SU-DHL-6 (cell line): ENCODE data around the gene ATP10A.

Source experiments
- H2AFZ ChIP-seq: fragments of 200-600 bp; sonication (generic); 2 replicates; pipeline ENCODE4 v1.6.1; 2014; ENCODE audit warnings: low read depth, mild to moderate bottlenecking, moderate library complexity, mixed read lengths, antibody characterized with exemption, low read length; ENCODE audit not compliant: severe bottlenecking
- H3F3A ChIP-seq: fragments of 200-600 bp; shearing (Covaris generic); 2 replicates; pipeline ENCODE4 v1.6.0; 2016; ENCODE audit warnings: antibody characterized with exemption, mild to moderate bottlenecking; ENCODE audit not compliant: insufficient read depth
- H3K27ac ChIP-seq: fragments of 200-600 bp; sonication (generic); 2 replicates; pipeline ENCODE4 v1.5.1; 2016; ENCODE audit warnings: low read depth, mild to moderate bottlenecking, low read length, moderate library complexity, mixed read lengths
- H3K27me3 ChIP-seq: fragments of 200-600 bp; sonication (generic), shearing (Covaris generic); 2 replicates; pipeline ENCODE4 v1.6.0; 2014; ENCODE audit warnings: mild to moderate bottlenecking, low read length
- H3K36me3 ChIP-seq: fragments of 200-600 bp; sonication (generic); 2 replicates; pipeline ENCODE4 v1.6.1; 2014; ENCODE audit warnings: mild to moderate bottlenecking, low read length, mixed read lengths
- H3K4me2 ChIP-seq: fragments of 300-600, 200-600 bp; shearing (Covaris generic), sonication (generic); 2 replicates; pipeline ENCODE4 v1.6.0; 2014; ENCODE audit warnings: low read length, low read depth, mild to moderate bottlenecking; ENCODE audit not compliant: poor library complexity, severe bottlenecking
- H3K4me3 ChIP-seq: fragments of 200-600 bp; sonication (generic); 2 replicates; pipeline ENCODE4 v1.5.1; 2014; ENCODE audit warnings: antibody characterized with exemption, low read length, mild to moderate bottlenecking, mixed read lengths; ENCODE audit not compliant: insufficient read depth, poor library complexity, severe bottlenecking
- H3K79me2 ChIP-seq: fragments of 200-600 bp; sonication (generic); 2 replicates; pipeline ENCODE4 v1.6.1; 2014; ENCODE audit warnings: mild to moderate bottlenecking, low read length, moderate library complexity; ENCODE audit not compliant: insufficient read depth
- H3K9ac ChIP-seq: fragments of 200-600 bp; sonication (generic); 2 replicates; pipeline ENCODE4 v1.7.0; 2014; ENCODE audit warnings: mild to moderate bottlenecking, low read length
- H3K9me2 ChIP-seq: fragments of 200-600 bp; sonication (generic); replicated peaks from 2 replicates; pipeline ENCODE4 v1.6.1; 2014; ENCODE audit warnings: low read length; ENCODE audit not compliant: insufficient read depth
- H3K9me3 ChIP-seq: fragments of 200-600 bp; sonication (generic); 2 replicates; pipeline ENCODE4 v1.6.1; 2014; ENCODE audit warnings: low read length, mixed read lengths; ENCODE audit not compliant: insufficient read depth
- H4K20me1 ChIP-seq: fragments of 200-600 bp; sonication (generic); 2 replicates; pipeline ENCODE4 v1.6.1; 2014; ENCODE audit warnings: low read depth, mild to moderate bottlenecking, antibody characterized with exemption, low read length, moderate library complexity, mixed read lengths
- CTCF ChIP-seq: fragments of 200-600 bp; sonication (generic); IDR thresholded peaks from one replicate; pipeline ENCODE4 v1.5.1; 2017; ENCODE audit warnings: antibody characterized with exemption, mild to moderate bottlenecking, low read length, moderate library complexity; ENCODE audit not compliant: insufficient read depth, poor library complexity, severe bottlenecking
- EZH2phosphoT487 ChIP-seq: fragments of 200-600 bp; sonication (generic), shearing (Covaris generic); conservative IDR thresholded peaks from 2 replicates; pipeline ENCODE4 v1.6.1; 2018; ENCODE audit warnings: mild to moderate bottlenecking, antibody characterized with exemption, low read length, moderate library complexity, mixed read lengths

Gene ATP10A

GRCh38 chr15:25880411-25880810 is 17.3 kb upstream of the ATP10A start:
- Histone ChIP-seq H3K27me3 (no peaks in the 10 kb centered on the region), H3K9ac (no peak overlapping the region), H3K36me3 (no peaks in the 10 kb centered on the region), H3F3A (no peaks in the 10 kb centered on the region), H3K9me3 (no peaks in the 10 kb centered on the region), H3K27ac (no peak overlapping the region), H3K9me2 (no peaks in the 10 kb centered on the region), H2AFZ (no peak overlapping the region), H3K4me2 (no peak overlapping the region), H4K20me1 (no peaks in the 10 kb centered on the region), H3K79me2 (no peaks in the 10 kb centered on the region), H3K4me3 (no peak overlapping the region)
- TF ChIP-seq EZH2phosphoT487 (no peak), CTCF (no peak)

- no peak overlapping the region for H3K4me2 ChIP-seq
- H3K27me3 ChIP-seq: no peaks in the 10 kb centered on the region
- no peak overlapping the region for H3K27ac ChIP-seq
- H3K36me3 ChIP-seq: no peaks in the 10 kb centered on the region
- TF ChIP-seq CTCF: no peak
- TF ChIP-seq EZH2phosphoT487: no peak
- H4K20me1 ChIP-seq: no peaks in the 10 kb centered on the region
- H3K9me3 ChIP-seq: no peaks in the 10 kb centered on the region
- H2AFZ ChIP-seq: no peak overlapping the region
- H3K4me3 ChIP-seq: no peak overlapping the region
- no peak overlapping the region for H3K9ac ChIP-seq
- no peaks in the 10 kb centered on the region for H3K79me2 ChIP-seq
- no peaks in the 10 kb centered on the region for H3F3A ChIP-seq
- no peaks in the 10 kb centered on the region for H3K9me2 ChIP-seq
These were observed 16.3 kb upstream of the ATP10A start for GRCh38 chr15:25879438-25879837.

- no peaks in the 10 kb centered on the region for H3K79me2 ChIP-seq
- TF ChIP-seq EZH2phosphoT487: no peak
- no peak for TF ChIP-seq CTCF
- H3K36me3 ChIP-seq: no peaks in the 10 kb centered on the region
- no peak overlapping the region for H3K4me3 ChIP-seq
- no peak overlapping the region for H3K27ac ChIP-seq
- H3F3A ChIP-seq: no peaks in the 10 kb centered on the region
- H3K9me2 ChIP-seq: no peaks in the 10 kb centered on the region
- H4K20me1 ChIP-seq: no peaks in the 10 kb centered on the region
- H3K27me3 ChIP-seq: no peaks in the 10 kb centered on the region
- no peak overlapping the region for H3K4me2 ChIP-seq
- H3K9me3 ChIP-seq: no peaks in the 10 kb centered on the region
- no peak overlapping the region for H2AFZ ChIP-seq
- H3K9ac ChIP-seq: no peak overlapping the region
These were observed 14.6 kb upstream of the ATP10A start for GRCh38 chr15:25877681-25878080.
